OCI-LY1 (cell line): Measurements from ENCODE around the gene TPSB2.

Experiments
- H2AFZ ChIP-seq: fragments of 200-600 bp; sonication (generic), shearing (Covaris generic); 2 replicates; pipeline ENCODE4 v1.6.0; 2014; ENCODE audit warnings: antibody characterized with exemption, mild to moderate bottlenecking, low read length
- H3F3A ChIP-seq: fragments of 200-600 bp; sonication (generic), shearing (Covaris generic); 2 replicates; pipeline ENCODE4 v1.6.0; 2014; ENCODE audit warnings: mild to moderate bottlenecking, antibody characterized with exemption, low read length, moderate library complexity; ENCODE audit not compliant: insufficient read depth
- H3K27ac ChIP-seq: fragments of 200-600 bp; sonication (generic); 2 replicates; pipeline ENCODE4 v1.5.1; 2014; ENCODE audit warnings: low read length, mixed run types, mild to moderate bottlenecking, low read depth; ENCODE audit not compliant: poor library complexity, severe bottlenecking
- H3K27me3 ChIP-seq: fragments of 200-600 bp; sonication (generic); 2 replicates; pipeline ENCODE4 v1.6.0; 2014; ENCODE audit warnings: antibody characterized with exemption, mild to moderate bottlenecking, low read length, moderate library complexity; ENCODE audit not compliant: insufficient read depth
- H3K36me3 ChIP-seq: fragments of 200-600 bp; sonication (generic); 2 replicates; pipeline ENCODE4 v1.6.1; 2014; ENCODE audit warnings: mild to moderate bottlenecking, antibody characterized with exemption, low read length, moderate library complexity, mixed read lengths; ENCODE audit not compliant: insufficient read depth
- H3K4me1 ChIP-seq: fragments of 200-600 bp; sonication (generic); 2 replicates; pipeline ENCODE4 v1.5.1; 2014; ENCODE audit warnings: mild to moderate bottlenecking, low read length, moderate library complexity; ENCODE audit not compliant: insufficient read depth, severe bottlenecking
- H3K4me2 ChIP-seq: fragments of 200-600 bp; sonication (generic), shearing (Covaris generic); 2 replicates; pipeline ENCODE4 v1.6.1; 2014; ENCODE audit warnings: low read length
- H3K4me3 ChIP-seq: fragments of 200-600 bp; sonication (generic); 2 replicates; pipeline ENCODE4 v1.5.1; 2014; ENCODE audit warnings: low read length, low read depth, mild to moderate bottlenecking, mixed read lengths; ENCODE audit not compliant: poor library complexity, severe bottlenecking
- H3K79me2 ChIP-seq: fragments of 200-600 bp; shearing (Covaris generic); 2 replicates; pipeline ENCODE4 v1.6.1; 2016; ENCODE audit warnings: mixed run types, low read length, mixed read lengths; ENCODE audit not compliant: insufficient read depth
- H3K9ac ChIP-seq: fragments of 200-600 bp; sonication (generic), shearing (Covaris generic); 2 replicates; pipeline ENCODE4 v1.6.1; 2014; ENCODE audit warnings: mild to moderate bottlenecking, low read length, mixed read lengths
- H3K9me2 ChIP-seq: fragments of 200-600 bp; sonication (generic), shearing (Covaris generic); 2 replicates; pipeline ENCODE4 v1.6.1; 2014; ENCODE audit warnings: low read depth, mild to moderate bottlenecking, low read length, mixed read lengths
- H3K9me3 ChIP-seq: fragments of 200-600 bp; shearing (Covaris generic); 2 replicates; pipeline ENCODE4 v1.6.1; 2014; ENCODE audit warnings: low read length, mixed read lengths
- H4K20me1 ChIP-seq: fragments of 200-600 bp; sonication (generic), shearing (Covaris generic); 2 replicates; pipeline ENCODE4 v1.6.0; 2016; ENCODE audit warnings: mild to moderate bottlenecking, low read length; ENCODE audit not compliant: insufficient read depth
- EZH2 ChIP-seq: fragments of 200-600 bp; sonication (generic), shearing (Covaris generic); IDR thresholded peaks from 2 replicates; pipeline ENCODE4 v1.8.0; 2017; ENCODE audit warnings: borderline replicate concordance, mixed run types, mild to moderate bottlenecking, antibody characterized with exemption, low read length, moderate library complexity, mixed read lengths
- TF ChIP-seq, protein P1 (sequence below): fragments of 200-600 bp; sonication (generic), shearing (Covaris generic); IDR thresholded peaks from 2 replicates; pipeline ENCODE4 v1.5.1; 2017; ENCODE audit warnings: mild to moderate bottlenecking, antibody characterized with exemption, low read length, moderate library complexity, mixed read lengths

The TPSB2 gene

DNA sequence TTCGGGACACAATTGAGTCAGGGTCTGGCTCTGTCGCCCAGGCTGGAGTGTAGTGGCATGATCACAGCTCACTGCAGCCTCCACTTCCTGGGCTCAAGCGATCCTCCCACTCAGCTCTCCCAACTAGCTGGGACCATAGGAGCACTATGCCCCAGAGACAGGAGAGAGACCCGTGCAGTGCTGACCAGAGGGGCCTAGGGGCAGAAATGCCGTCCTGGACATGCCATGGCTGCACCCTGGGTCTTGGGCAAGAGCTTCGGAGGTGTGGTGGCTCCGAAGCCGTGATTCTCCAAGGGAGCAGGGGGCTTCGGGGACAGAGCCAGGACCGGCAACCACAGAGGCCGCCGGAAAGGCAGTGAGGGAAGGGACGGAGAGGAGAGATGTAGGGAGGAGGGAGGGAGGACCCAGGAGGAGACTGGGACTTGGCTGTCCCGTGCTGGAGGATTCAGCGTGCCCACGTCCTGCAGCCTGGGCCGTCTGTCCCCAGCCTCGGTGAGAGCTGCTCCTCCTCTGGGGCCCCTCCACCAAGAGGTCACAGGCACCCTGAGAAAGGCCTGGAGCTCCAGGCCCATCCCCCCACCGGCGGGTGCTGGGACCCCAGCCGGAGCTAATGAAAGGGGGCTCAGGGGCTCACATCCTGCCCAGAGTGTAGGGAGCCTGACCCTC is 47.8 kb upstream of the TPSB2 start:
- no peak overlapping the region for H3K27ac ChIP-seq
- H3K9me2 ChIP-seq: no peaks in the 10 kb centered on the region
- H2AFZ ChIP-seq: no peak overlapping the region
- no peaks in the 10 kb centered on the region for H3K36me3 ChIP-seq
- TF ChIP-seq, protein P1, sequence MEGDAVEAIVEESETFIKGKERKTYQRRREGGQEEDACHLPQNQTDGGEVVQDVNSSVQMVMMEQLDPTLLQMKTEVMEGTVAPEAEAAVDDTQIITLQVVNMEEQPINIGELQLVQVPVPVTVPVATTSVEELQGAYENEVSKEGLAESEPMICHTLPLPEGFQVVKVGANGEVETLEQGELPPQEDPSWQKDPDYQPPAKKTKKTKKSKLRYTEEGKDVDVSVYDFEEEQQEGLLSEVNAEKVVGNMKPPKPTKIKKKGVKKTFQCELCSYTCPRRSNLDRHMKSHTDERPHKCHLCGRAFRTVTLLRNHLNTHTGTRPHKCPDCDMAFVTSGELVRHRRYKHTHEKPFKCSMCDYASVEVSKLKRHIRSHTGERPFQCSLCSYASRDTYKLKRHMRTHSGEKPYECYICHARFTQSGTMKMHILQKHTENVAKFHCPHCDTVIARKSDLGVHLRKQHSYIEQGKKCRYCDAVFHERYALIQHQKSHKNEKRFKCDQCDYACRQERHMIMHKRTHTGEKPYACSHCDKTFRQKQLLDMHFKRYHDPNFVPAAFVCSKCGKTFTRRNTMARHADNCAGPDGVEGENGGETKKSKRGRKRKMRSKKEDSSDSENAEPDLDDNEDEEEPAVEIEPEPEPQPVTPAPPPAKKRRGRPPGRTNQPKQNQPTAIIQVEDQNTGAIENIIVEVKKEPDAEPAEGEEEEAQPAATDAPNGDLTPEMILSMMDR: no peak
- TF ChIP-seq EZH2: no peak
- H3K4me1 ChIP-seq: no peaks in the 10 kb centered on the region
- no peaks in the 10 kb centered on the region for H3F3A ChIP-seq
- H3K9ac ChIP-seq: no peak overlapping the region
- no peaks in the 10 kb centered on the region for H3K79me2 ChIP-seq
- no peaks in the 10 kb centered on the region for H3K9me3 ChIP-seq
- peaks cover 4% of the 10 kb centered on the region; the same call in 1 of the 2 replicates for H3K27me3 ChIP-seq
- H4K20me1 ChIP-seq: no peaks in the 10 kb centered on the region
- H3K4me2 ChIP-seq: no peak overlapping the region
- no peak overlapping the region for H3K4me3 ChIP-seq

DNA sequence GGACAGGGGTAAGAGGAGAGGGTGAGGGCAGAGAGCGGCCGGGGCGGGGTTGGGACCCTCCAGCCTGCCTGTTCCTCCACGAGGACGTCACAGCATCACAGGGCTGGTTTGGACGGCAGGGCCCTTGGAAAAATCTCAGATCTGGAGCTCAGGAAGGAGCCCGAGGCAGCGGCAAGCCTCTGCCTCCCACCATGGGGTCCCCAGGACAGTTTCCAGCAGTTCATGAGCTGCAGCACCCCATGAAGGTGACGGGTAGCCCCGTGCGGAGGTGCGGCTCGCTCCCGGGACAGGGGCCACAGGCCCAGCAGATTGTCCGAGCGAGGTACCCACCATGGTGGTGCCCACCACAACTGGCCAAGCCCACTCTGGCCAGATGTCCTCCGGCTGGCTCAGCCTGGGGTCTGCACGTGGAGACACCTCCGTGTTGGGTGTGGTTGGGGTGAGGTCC is 47.2 kb upstream of the TPSB2 start:
- no peak overlapping the region for H3K9ac ChIP-seq
- TF ChIP-seq, protein P1: no peak
- no peak for TF ChIP-seq EZH2
- H3F3A ChIP-seq: no peaks in the 10 kb centered on the region
- no peaks in the 10 kb centered on the region for H3K79me2 ChIP-seq
- no peak overlapping the region for H2AFZ ChIP-seq
- no peaks in the 10 kb centered on the region for H4K20me1 ChIP-seq
- peaks cover 4% of the 10 kb centered on the region; the same call in 1 of the 2 replicates for H3K27me3 ChIP-seq
- H3K27ac ChIP-seq: no peak overlapping the region
- H3K4me2 ChIP-seq: no peak overlapping the region
- no peak overlapping the region for H3K4me3 ChIP-seq
- H3K9me2 ChIP-seq: no peaks in the 10 kb centered on the region
- peaks cover 5% of the 10 kb centered on the region for H3K4me1 ChIP-seq
- H3K9me3 ChIP-seq: no peaks in the 10 kb centered on the region
- H3K36me3 ChIP-seq: no peaks in the 10 kb centered on the region

DNA sequence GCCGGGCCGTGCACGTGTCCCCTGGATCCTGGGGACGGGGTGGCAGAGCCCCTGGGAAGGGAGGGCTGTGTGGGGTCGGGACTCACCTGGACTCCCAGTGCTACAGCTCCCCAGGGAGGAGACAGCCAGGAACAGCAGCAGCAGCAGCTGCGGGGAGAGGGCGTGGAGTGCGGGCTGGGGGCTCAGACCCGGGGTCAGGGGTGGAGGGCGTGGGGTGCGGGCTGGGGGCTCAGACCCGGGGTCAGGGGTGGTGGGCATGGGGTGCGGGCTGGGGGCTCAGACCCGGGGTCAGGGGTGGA is 46.5 kb upstream of the TPSB2 start:
- Histone ChIP-seq H3K4me3 (no peak overlapping the region), H3K79me2 (no peaks in the 10 kb centered on the region), H3K36me3 (no peaks in the 10 kb centered on the region), H3K9me3 (no peaks in the 10 kb centered on the region), H3K9ac (no peak overlapping the region), H3K27ac (no peak overlapping the region), H3K4me1 (peaks cover 7% of the 10 kb centered on the region), H3K27me3 (peaks cover 2% of the 10 kb centered on the region; the same call in 1 of the 2 replicates), H2AFZ (no peak overlapping the region), H3F3A (no peaks in the 10 kb centered on the region), H4K20me1 (no peaks in the 10 kb centered on the region), H3K4me2 (no peak overlapping the region), H3K9me2 (no peaks in the 10 kb centered on the region)
- TF ChIP-seq EZH2: no peak
- TF ChIP-seq, protein P1: no peak
